ENCODE measurements around the gene FOXO1.
A peak's percentile ranks its signal among the peaks of the same experiment; 100 is the strongest.

The FOXO1 gene

GRCh38 chr13:40640845-40641458, 25.5 kb downstream of the FOXO1 start:
- Histone ChIP-seq H3K27me3 (ENCODE audit: control insufficient read depth in 1 of 2, insufficient read depth in 1 of 2, low read length in 2 of 2) (no peaks in the 10 kb centered on the region), H3K4me3 (ENCODE audit: insufficient read depth in 1 of 2, low read depth in 1 of 2, low read length in 2 of 2) (no peak overlapping the region), H2AFZ (ENCODE audit: low read depth, low read length) (no peak overlapping the region), H2BK15ac (ENCODE audit: low read depth, poor library complexity, severe bottlenecking) (no peak overlapping the region), H3K36me3 (ENCODE audit: control insufficient read depth in 1 of 2, insufficient read depth in 2 of 2, low read depth in 1 of 2, low read length in 2 of 2) (no peaks in the 10 kb centered on the region), H4K8ac (ENCODE audit: low read length) (no peak overlapping the region), H3K18ac (ENCODE audit: low read depth in 1 of 2, low read length in 2 of 2) (no peak overlapping the region), H2AK5ac (ENCODE audit: low read length, severe bottlenecking) (no peak overlapping the region), H3K14ac (ENCODE audit: low read length in 2 of 2) (no peak overlapping the region), H3K4me2 (ENCODE audit: low read length, poor library complexity, severe bottlenecking) (no peak overlapping the region), H3K9ac (ENCODE audit: low read length) (no peak overlapping the region), H4K91ac (ENCODE audit: low read length) (no peak overlapping the region), H3K4me1 (ENCODE audit: control insufficient read depth, insufficient read depth, low read depth, low read length) (peaks cover 6% of the 10 kb centered on the region), H2BK5ac (ENCODE audit: low read depth, low read length, poor library complexity, severe bottlenecking) (no peak overlapping the region), H3K79me1 (replicated peaks; ENCODE audit: low read length, poor library complexity, severe bottlenecking) (peaks cover 20% of the 10 kb centered on the region), H3K23ac (ENCODE audit: low read length in 2 of 2) (no peak overlapping the region), H2BK12ac (ENCODE audit: low read length in 2 of 2) (no peak overlapping the region), H3K4ac (ENCODE audit: low read depth in 1 of 2, low read length in 2 of 2) (no peak overlapping the region), H2BK120ac (ENCODE audit: low read depth, low read length) (no peak overlapping the region), H3K27ac (ENCODE audit: low read length, poor library complexity, severe bottlenecking) (no peak overlapping the region), H3K9me3 (ENCODE audit: control insufficient read depth, low read length) (no peaks in the 10 kb centered on the region)
- WGBS: 98% methylated on average over 10 of the region's 11 CpGs
- no peak for DNase-seq

GRCh38 chr13:40640202-40640601, 26.2 kb downstream of the FOXO1 start:
- peak overlapping the region; percentile 74 for H3K9ac ChIP-seq (ENCODE audit: low read length)
- H2BK5ac ChIP-seq (ENCODE audit: low read depth, low read length, poor library complexity, severe bottlenecking): no peak overlapping the region
- no peak overlapping the region for H3K14ac ChIP-seq (ENCODE audit: low read length in 2 of 2)
- no peak overlapping the region for H2AK5ac ChIP-seq (ENCODE audit: low read length, severe bottlenecking)
- no peak overlapping the region for H2AFZ ChIP-seq (ENCODE audit: low read depth, low read length)
- H4K8ac ChIP-seq (ENCODE audit: low read length): no peak overlapping the region
- H3K36me3 ChIP-seq (ENCODE audit: control insufficient read depth in 1 of 2, insufficient read depth in 2 of 2, low read depth in 1 of 2, low read length in 2 of 2): no peaks in the 10 kb centered on the region
- no peak overlapping the region for H2BK120ac ChIP-seq (ENCODE audit: low read depth, low read length)
- no peak overlapping the region for H3K18ac ChIP-seq (ENCODE audit: low read depth in 1 of 2, low read length in 2 of 2)
- no peak overlapping the region for H4K91ac ChIP-seq (ENCODE audit: low read length)
- 95% methylated on average over 6 of the region's 6 CpGs for WGBS
- no peak overlapping the region for H3K4me3 ChIP-seq (ENCODE audit: insufficient read depth in 1 of 2, low read depth in 1 of 2, low read length in 2 of 2)
- no peaks in the 10 kb centered on the region for H3K27me3 ChIP-seq (ENCODE audit: control insufficient read depth in 1 of 2, insufficient read depth in 1 of 2, low read length in 2 of 2)
- H3K4me1 ChIP-seq (ENCODE audit: control insufficient read depth, insufficient read depth, low read depth, low read length): peaks cover 6% of the 10 kb centered on the region
- H3K4ac ChIP-seq (ENCODE audit: low read depth in 1 of 2, low read length in 2 of 2): no peak overlapping the region
- peaks cover 24% of the 10 kb centered on the region for H3K79me1 ChIP-seq (replicated peaks; ENCODE audit: low read length, poor library complexity, severe bottlenecking)
- H3K23ac ChIP-seq (ENCODE audit: low read length in 2 of 2): no peak overlapping the region
- no peak overlapping the region for H2BK12ac ChIP-seq (ENCODE audit: low read length in 2 of 2)
- DNase-seq: no peak
- no peak overlapping the region for H2BK15ac ChIP-seq (ENCODE audit: low read depth, poor library complexity, severe bottlenecking)
- H3K4me2 ChIP-seq (ENCODE audit: low read length, poor library complexity, severe bottlenecking): no peak overlapping the region
- no peak overlapping the region for H3K27ac ChIP-seq (ENCODE audit: low read length, poor library complexity, severe bottlenecking)
- no peaks in the 10 kb centered on the region for H3K9me3 ChIP-seq (ENCODE audit: control insufficient read depth, low read length)

GRCh38 chr13:40639221-40639681, 27.2 kb downstream of the FOXO1 start:
- Histone ChIP-seq H2BK5ac (ENCODE audit: low read depth, low read length, poor library complexity, severe bottlenecking) (no peak overlapping the region), H3K4me2 (ENCODE audit: low read length, poor library complexity, severe bottlenecking) (no peak overlapping the region), H3K27ac (ENCODE audit: low read length, poor library complexity, severe bottlenecking) (no peak overlapping the region), H3K4me1 (ENCODE audit: control insufficient read depth, insufficient read depth, low read depth, low read length) (peaks cover 6% of the 10 kb centered on the region), H4K91ac (ENCODE audit: low read length) (no peak overlapping the region), H3K23ac (ENCODE audit: low read length in 2 of 2) (no peak overlapping the region), H3K18ac (ENCODE audit: low read depth in 1 of 2, low read length in 2 of 2) (no peak overlapping the region), H3K27me3 (ENCODE audit: control insufficient read depth in 1 of 2, insufficient read depth in 1 of 2, low read length in 2 of 2) (no peaks in the 10 kb centered on the region), H4K8ac (ENCODE audit: low read length) (no peak overlapping the region), H3K4ac (ENCODE audit: low read depth in 1 of 2, low read length in 2 of 2) (no peak overlapping the region), H3K79me1 (replicated peaks; ENCODE audit: low read length, poor library complexity, severe bottlenecking) (peaks cover 24% of the 10 kb centered on the region), H3K4me3 (ENCODE audit: insufficient read depth in 1 of 2, low read depth in 1 of 2, low read length in 2 of 2) (no peak overlapping the region), H3K36me3 (ENCODE audit: control insufficient read depth in 1 of 2, insufficient read depth in 2 of 2, low read depth in 1 of 2, low read length in 2 of 2) (no peaks in the 10 kb centered on the region), H3K9ac (ENCODE audit: low read length) (peak overlapping the region; percentile 74), H2BK15ac (ENCODE audit: low read depth, poor library complexity, severe bottlenecking) (no peak overlapping the region), H3K14ac (ENCODE audit: low read length in 2 of 2) (no peak overlapping the region), H3K9me3 (ENCODE audit: control insufficient read depth, low read length) (no peaks in the 10 kb centered on the region), H2AFZ (ENCODE audit: low read depth, low read length) (no peak overlapping the region), H2BK12ac (ENCODE audit: low read length in 2 of 2) (no peak overlapping the region), H2BK120ac (ENCODE audit: low read depth, low read length) (no peak overlapping the region), H2AK5ac (ENCODE audit: low read length, severe bottlenecking) (no peak overlapping the region)
- peak; percentile 44 for DNase-seq
- WGBS: 64% methylated on average over 3 of the region's 4 CpGs

GRCh38 chr13:40637643-40638042, 28.8 kb downstream of the FOXO1 start:
- no peak overlapping the region for H3K27ac ChIP-seq (ENCODE audit: low read length, poor library complexity, severe bottlenecking)
- WGBS: 36% methylated on average over 2 of the region's 5 CpGs
- H4K8ac ChIP-seq (ENCODE audit: low read length): no peak overlapping the region
- no peak overlapping the region for H2BK120ac ChIP-seq (ENCODE audit: low read depth, low read length)
- no peak overlapping the region for H3K4ac ChIP-seq (ENCODE audit: low read depth in 1 of 2, low read length in 2 of 2)
- H2BK15ac ChIP-seq (ENCODE audit: low read depth, poor library complexity, severe bottlenecking): no peak overlapping the region
- H2BK5ac ChIP-seq (ENCODE audit: low read depth, low read length, poor library complexity, severe bottlenecking): no peak overlapping the region
- H2BK12ac ChIP-seq (ENCODE audit: low read length in 2 of 2): no peak overlapping the region
- H2AK5ac ChIP-seq (ENCODE audit: low read length, severe bottlenecking): no peak overlapping the region
- H2AFZ ChIP-seq (ENCODE audit: low read depth, low read length): no peak overlapping the region
- H3K23ac ChIP-seq (ENCODE audit: low read length in 2 of 2): no peak overlapping the region
- no peaks in the 10 kb centered on the region for H3K36me3 ChIP-seq (ENCODE audit: control insufficient read depth in 1 of 2, insufficient read depth in 2 of 2, low read depth in 1 of 2, low read length in 2 of 2)
- peaks cover 6% of the 10 kb centered on the region for H3K4me1 ChIP-seq (ENCODE audit: control insufficient read depth, insufficient read depth, low read depth, low read length)
- H3K9ac ChIP-seq (ENCODE audit: low read length): peak overlapping the region; percentile 74
- H3K4me3 ChIP-seq (ENCODE audit: insufficient read depth in 1 of 2, low read depth in 1 of 2, low read length in 2 of 2): no peak overlapping the region
- no peak overlapping the region for H3K4me2 ChIP-seq (ENCODE audit: low read length, poor library complexity, severe bottlenecking)
- no peak overlapping the region for H3K18ac ChIP-seq (ENCODE audit: low read depth in 1 of 2, low read length in 2 of 2)
- H3K9me3 ChIP-seq (ENCODE audit: control insufficient read depth, low read length): no peaks in the 10 kb centered on the region
- H3K27me3 ChIP-seq (ENCODE audit: control insufficient read depth in 1 of 2, insufficient read depth in 1 of 2, low read length in 2 of 2): no peaks in the 10 kb centered on the region
- H3K14ac ChIP-seq (ENCODE audit: low read length in 2 of 2): no peak overlapping the region
- peaks cover 21% of the 10 kb centered on the region for H3K79me1 ChIP-seq (replicated peaks; ENCODE audit: low read length, poor library complexity, severe bottlenecking)
- DNase-seq: peak; percentile 42
- no peak overlapping the region for H4K91ac ChIP-seq (ENCODE audit: low read length)

All from mesenchymal stem cell (in vitro differentiated cells and primary cell).